ENCODE data around the gene TCEAL9. TPM values are rescaled to one million over a fixed set of nuclear protein-coding genes. Genes with fewer than 3 reads are reported as not detected.

Gene TCEAL9
- total RNA-seq (2022) (41.9 and 44.9 TPM in 2 replicates), Bru-seq, nascent RNA (percentile 93 among the genes with signal in this experiment), BruChase-seq, experiment 1, labeled RNA remaining after a 2-hour chase (percentile 99 among the genes with signal in this experiment), BruChase-seq, experiment 2, labeled RNA remaining after a 6-hour chase (percentile 99 among the genes with signal in this experiment)
- long read RNA-seq, transcript TCEAL9-201 (2 exons, 699 nt) = minor isoform, 21 of 116 reads
- long read RNA-seq, transcript TCEAL9-202 (3 exons, 1,033 nt) = major isoform, 82 of 116 reads
- long read RNA-seq, partial matches to known transcripts = 3 of 116 reads
- long read RNA-seq, other reads (novel, unspliced or antisense) = 6 of 116 reads

- H3K27me3 ChIP-seq (replicated peaks; ENCODE audit: control insufficient read depth, insufficient read depth, low read length) = no peaks in the 10 kb centered on the region
- no TSS peak for BruUV-seq (replicated peaks)
- H3K9me3 Mint-ChIP-seq (ENCODE audit: unreplicated experiment) = no peaks in the 10 kb centered on the region
- peak within 1 kb of the TSS; percentile 44 for H3K4me3 ChIP-seq (ENCODE audit: low read depth, low read length)
- no peaks in the 10 kb centered on the region for H3K36me3 ChIP-seq (ENCODE audit: control insufficient read depth, insufficient read depth, low read length)
- POLR2A ChIA-PET = interaction anchor here (0.5 to 1.6 kb wide), 3 partner anchors 21 to 91 kb away, joined by 4 to 12 read pairs (median 6); partner anchors contain the start of gene BEX3
- DNase-seq = peak; percentile 36 to 65
- peak within 1 kb of the TSS; percentile 73 for H3K27ac Mint-ChIP-seq (ENCODE audit: unreplicated experiment)
- peaks cover 11% of the 10 kb centered on the region for H3K4me1 ChIP-seq
- TF ChIP-seq, protein P1, sequence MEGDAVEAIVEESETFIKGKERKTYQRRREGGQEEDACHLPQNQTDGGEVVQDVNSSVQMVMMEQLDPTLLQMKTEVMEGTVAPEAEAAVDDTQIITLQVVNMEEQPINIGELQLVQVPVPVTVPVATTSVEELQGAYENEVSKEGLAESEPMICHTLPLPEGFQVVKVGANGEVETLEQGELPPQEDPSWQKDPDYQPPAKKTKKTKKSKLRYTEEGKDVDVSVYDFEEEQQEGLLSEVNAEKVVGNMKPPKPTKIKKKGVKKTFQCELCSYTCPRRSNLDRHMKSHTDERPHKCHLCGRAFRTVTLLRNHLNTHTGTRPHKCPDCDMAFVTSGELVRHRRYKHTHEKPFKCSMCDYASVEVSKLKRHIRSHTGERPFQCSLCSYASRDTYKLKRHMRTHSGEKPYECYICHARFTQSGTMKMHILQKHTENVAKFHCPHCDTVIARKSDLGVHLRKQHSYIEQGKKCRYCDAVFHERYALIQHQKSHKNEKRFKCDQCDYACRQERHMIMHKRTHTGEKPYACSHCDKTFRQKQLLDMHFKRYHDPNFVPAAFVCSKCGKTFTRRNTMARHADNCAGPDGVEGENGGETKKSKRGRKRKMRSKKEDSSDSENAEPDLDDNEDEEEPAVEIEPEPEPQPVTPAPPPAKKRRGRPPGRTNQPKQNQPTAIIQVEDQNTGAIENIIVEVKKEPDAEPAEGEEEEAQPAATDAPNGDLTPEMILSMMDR (IDR thresholded peaks at IDR 0.05; ENCODE audit: insufficient read depth in 1 of 2, low read depth in 1 of 2, low read length in 1 of 2, severe bottlenecking in 1 of 2, unreplicated experiment in 1 of 2) = no peak
- peaks cover 22% of the 10 kb centered on the region for H3K36me3 Mint-ChIP-seq (ENCODE audit: insufficient read depth, unreplicated experiment)
- intact Hi-C loops (cut with micrococcal nuclease; ENCODE audit: unreplicated experiment) = no loop called here
- H3K4me1 Mint-ChIP-seq (ENCODE audit: low read depth, unreplicated experiment) = no peaks in the 10 kb centered on the region
- no peaks in the 10 kb centered on the region for H3K9me3 ChIP-seq
- H3K27me3 Mint-ChIP-seq (ENCODE audit: insufficient read depth, unreplicated experiment) = no peaks in the 10 kb centered on the region
- CTCF ChIA-PET = interaction anchor here (0.8 to 1.1 kb wide), 2 partner anchors 13 to 108 kb away, joined by 3 read pairs; no protein-coding TSS in a partner anchor
- H3K4me3 Mint-ChIP-seq (ENCODE audit: unreplicated experiment) = peak within 1 kb of the TSS; percentile 83
Measured at GRCh38 chrX:103356130-103356798, at the start of gene TCEAL9. TSS of gene TCEAL9 (plus strand) at chrX:103356506. CDS start at chrX:103357685, 1,179 bp downstream.

GRCh38 chrX:103309860-103310554 is 46.3 kb upstream of the TCEAL9 start:
- DNase-seq = no peak
- no TSS peak for BruUV-seq (replicated peaks)
- Mint-ChIP-seq H3K36me3 (ENCODE audit: insufficient read depth, unreplicated experiment) (peaks cover 6% of the 10 kb centered on the region), H3K4me1 (ENCODE audit: low read depth, unreplicated experiment) (no peaks in the 10 kb centered on the region), H3K4me3 (ENCODE audit: unreplicated experiment) (peak overlapping the region; percentile 22), H3K27ac (ENCODE audit: unreplicated experiment) (no peak overlapping the region), H3K27me3 (ENCODE audit: insufficient read depth, unreplicated experiment) (no peaks in the 10 kb centered on the region), H3K9me3 (ENCODE audit: unreplicated experiment) (no peaks in the 10 kb centered on the region)
- H3K36me3 ChIP-seq (ENCODE audit: control insufficient read depth, insufficient read depth, low read length) = no peaks in the 10 kb centered on the region
- intact Hi-C loops (cut with micrococcal nuclease; ENCODE audit: unreplicated experiment) = no loop called here
- ChIA-PET POLR2A (no interaction called here), CTCF (no interaction called here)
- H3K27me3 ChIP-seq (replicated peaks; ENCODE audit: control insufficient read depth, insufficient read depth, low read length) = no peaks in the 10 kb centered on the region
- no peaks in the 10 kb centered on the region for H3K9me3 ChIP-seq
- TF ChIP-seq, protein P1 (IDR thresholded peaks at IDR 0.05; ENCODE audit: insufficient read depth in 1 of 2, low read depth in 1 of 2, low read length in 1 of 2, severe bottlenecking in 1 of 2, unreplicated experiment in 1 of 2) = no peak
- H3K4me1 ChIP-seq = no peaks in the 10 kb centered on the region
- H3K4me3 ChIP-seq (ENCODE audit: low read depth, low read length) = peak overlapping the region; percentile 57

All from Caco-2 (cell line).